HEK293T (cell line): ENCODE results near the gene TNNI3K.

Source experiments
- CTCF ChIA-PET: fragments of 350-600 bp; formaldehyde crosslinking; extraction: SDS; loops from one replicate; lab custom pipeline; 2021; ENCODE audit warnings: antibody characterized with exemption, inconsistent platforms; lab: Yijun Ruan, JAX
- POLR2A ChIA-PET: fragments of 350-600 bp; formaldehyde crosslinking; extraction: SDS; loops from one replicate; lab custom pipeline; 2020; ENCODE audit warnings: antibody characterized with exemption, inconsistent platforms; lab: Yijun Ruan, JAX
- DNase-seq: peaks from one replicate; pipeline ENCODE4 v3.0.0; 2012; ENCODE audit warnings: mixed read lengths; ENCODE audit errors: extremely low spot score
- ARNT ChIP-seq: fragments of 450-650 bp; IDR thresholded peaks from 2 replicates; pipeline ENCODE4 v1.6.1; 2017; ENCODE audit warnings: mild to moderate bottlenecking
- BHLHE40 ChIP-seq: fragments of 450-650 bp; IDR thresholded peaks from 2 replicates; pipeline ENCODE4 v1.6.1; 2016; ENCODE audit warnings: mild to moderate bottlenecking, moderate library complexity, borderline replicate concordance
- CTBP1 ChIP-seq: fragments of 450-650 bp; IDR thresholded peaks from 2 replicates; pipeline ENCODE4 v1.6.1; 2016; ENCODE audit warnings: borderline replicate concordance
- ELF4 ChIP-seq: fragments of 450-650 bp; IDR thresholded peaks from 2 replicates; pipeline ENCODE4 v1.6.1; 2017; ENCODE audit warnings: antibody characterized with exemption
- FOXA1 ChIP-seq: fragments of 450-650 bp; IDR thresholded peaks from 2 replicates; pipeline ENCODE4 v1.6.1; 2016; ENCODE audit warnings: mild to moderate bottlenecking
- FOXK2 ChIP-seq: fragments of 450-650 bp; IDR thresholded peaks from 2 replicates; pipeline ENCODE4 v1.6.1; 2016; ENCODE audit warnings: mild to moderate bottlenecking
- FOXM1 ChIP-seq: fragments of 450-650 bp; IDR thresholded peaks from 2 replicates; pipeline ENCODE4 v1.6.1; 2017; ENCODE audit warnings: mild to moderate bottlenecking, borderline replicate concordance
- HDGF ChIP-seq: fragments of 450-650 bp; IDR thresholded peaks from 2 replicates; pipeline ENCODE4 v1.6.1; 2017; ENCODE audit warnings: antibody characterized with exemption, borderline replicate concordance
- L3MBTL2 ChIP-seq: fragments of 450-650 bp; conservative IDR thresholded peaks from 2 replicates; pipeline ENCODE4 v1.6.1; 2016; ENCODE audit warnings: mild to moderate bottlenecking
- LEF1 ChIP-seq: fragments of 450-650 bp; IDR thresholded peaks from 2 replicates; pipeline ENCODE4 v1.6.1; 2017; ENCODE audit warnings: mild to moderate bottlenecking, borderline replicate concordance
- NFRKB ChIP-seq: fragments of 450-650 bp; IDR thresholded peaks from 2 replicates; pipeline ENCODE4 v1.6.1; 2016; ENCODE audit warnings: mild to moderate bottlenecking, moderate library complexity
- SP1 ChIP-seq: fragments of 450-650 bp; IDR thresholded peaks from 2 replicates; pipeline ENCODE4 v1.6.1; 2017
- SUZ12 ChIP-seq: fragments of 450-650 bp; IDR thresholded peaks from 2 replicates; pipeline ENCODE4 v1.6.1; 2016; ENCODE audit warnings: mild to moderate bottlenecking
- TARDBP ChIP-seq: fragments of 450-650 bp; IDR thresholded peaks from 2 replicates; pipeline ENCODE4 v1.6.1; 2016
- ZNF384 ChIP-seq: fragments of 450-650 bp; IDR thresholded peaks from 2 replicates; pipeline ENCODE4 v1.6.1; 2016
- TF ChIP-seq, protein P1 (sequence below): fragments of 450-650 bp; IDR thresholded peaks from 2 replicates; pipeline ENCODE4 v1.6.1; 2016

TNNI3K gene

DNA sequence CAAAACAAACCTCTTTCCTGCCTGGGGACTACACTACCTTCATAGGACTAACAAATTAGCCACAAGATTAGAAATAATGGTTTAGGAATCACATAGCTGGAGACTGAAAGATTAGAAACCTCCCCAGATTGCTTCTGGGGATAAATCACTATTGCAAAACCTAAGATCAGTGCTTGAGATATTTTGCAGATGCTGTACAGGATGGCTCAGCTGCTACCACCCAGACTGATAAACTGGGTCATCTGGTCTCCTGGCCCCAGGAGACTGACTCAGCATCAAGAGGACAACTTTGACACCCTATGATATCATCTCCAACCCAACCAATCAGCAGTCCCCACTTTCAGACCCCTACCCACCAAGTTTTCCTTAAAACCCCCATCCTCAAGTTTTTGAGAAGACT is 140.2 kb downstream of the TNNI3K start:
- ChIA-PET POLR2A (no interaction called here), CTCF (no interaction called here)
- DNase-seq: no peak
- TF ChIP-seq, protein P1, sequence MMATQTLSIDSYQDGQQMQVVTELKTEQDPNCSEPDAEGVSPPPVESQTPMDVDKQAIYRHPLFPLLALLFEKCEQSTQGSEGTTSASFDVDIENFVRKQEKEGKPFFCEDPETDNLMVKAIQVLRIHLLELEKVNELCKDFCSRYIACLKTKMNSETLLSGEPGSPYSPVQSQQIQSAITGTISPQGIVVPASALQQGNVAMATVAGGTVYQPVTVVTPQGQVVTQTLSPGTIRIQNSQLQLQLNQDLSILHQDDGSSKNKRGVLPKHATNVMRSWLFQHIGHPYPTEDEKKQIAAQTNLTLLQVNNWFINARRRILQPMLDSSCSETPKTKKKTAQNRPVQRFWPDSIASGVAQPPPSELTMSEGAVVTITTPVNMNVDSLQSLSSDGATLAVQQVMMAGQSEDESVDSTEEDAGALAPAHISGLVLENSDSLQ: no peak
- TF ChIP-seq BHLHE40 (no peak), HDGF (no peak)

DNA sequence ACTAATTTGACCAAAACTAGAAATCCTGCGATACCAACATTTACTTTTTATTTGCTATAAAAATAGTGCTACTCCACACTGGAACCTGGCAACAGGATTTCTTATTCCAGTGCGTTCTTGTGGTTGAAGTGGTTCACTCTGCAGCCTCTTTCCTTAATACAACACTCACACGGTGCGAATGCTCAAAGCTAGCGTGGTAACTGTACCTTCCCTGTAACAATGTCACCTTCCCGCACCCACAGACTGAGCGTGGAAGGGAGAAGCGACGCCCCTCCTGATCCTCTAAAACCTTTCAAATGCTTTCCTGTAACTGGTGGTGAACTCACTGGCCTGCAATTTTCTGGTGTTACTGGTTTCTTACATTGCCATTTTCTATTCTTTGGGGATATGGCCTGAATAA is 145.1 kb downstream of the TNNI3K start:
- ChIA-PET CTCF (no interaction called here), POLR2A (no interaction called here)
- TF ChIP-seq ELF4 (no peak), SUZ12 (no peak), ARNT (no peak), L3MBTL2 (no peak), FOXA1 (no peak), TARDBP (no peak), SP1 (no peak), ZNF384 (no peak), NFRKB (no peak), HDGF (no peak), FOXM1 (no peak), CTBP1 (no peak), BHLHE40 (no peak)
- TF ChIP-seq, protein P1: no peak
- DNase-seq: no peak

DNA sequence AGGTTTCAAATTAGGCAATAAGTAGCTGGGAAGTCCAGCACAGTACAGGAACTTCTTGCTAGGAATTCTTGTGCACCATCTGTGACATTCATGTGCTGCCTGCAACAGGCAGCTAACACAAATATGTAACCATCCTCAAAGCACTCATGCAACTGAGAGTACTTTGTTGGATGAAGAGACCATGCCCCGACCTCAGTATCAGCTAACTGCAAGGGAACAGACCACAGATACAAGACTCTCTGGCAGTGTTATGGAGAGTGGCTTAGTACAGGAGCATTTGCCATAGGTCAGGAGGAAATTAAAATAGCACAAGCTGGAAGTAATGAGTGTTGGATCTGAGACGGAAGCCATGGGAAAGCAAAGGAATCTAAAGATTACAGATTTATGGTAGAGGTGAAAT is 153.7 kb downstream of the TNNI3K start:
- ChIA-PET POLR2A (no interaction called here), CTCF (no interaction called here)
- TF ChIP-seq CTBP1: no peak
- TF ChIP-seq, protein P1: no peak
- no peak for TF ChIP-seq FOXK2
- no peak for TF ChIP-seq TARDBP
- no peak for TF ChIP-seq NFRKB
- TF ChIP-seq FOXM1: no peak
- no peak for TF ChIP-seq L3MBTL2
- TF ChIP-seq ARNT: no peak
- TF ChIP-seq ZNF384: no peak
- TF ChIP-seq SUZ12: no peak
- TF ChIP-seq BHLHE40: no peak
- no peak for TF ChIP-seq FOXA1
- no peak for TF ChIP-seq HDGF
- no peak for TF ChIP-seq LEF1
- TF ChIP-seq SP1: no peak
- TF ChIP-seq ELF4: no peak
- no peak for DNase-seq

DNA sequence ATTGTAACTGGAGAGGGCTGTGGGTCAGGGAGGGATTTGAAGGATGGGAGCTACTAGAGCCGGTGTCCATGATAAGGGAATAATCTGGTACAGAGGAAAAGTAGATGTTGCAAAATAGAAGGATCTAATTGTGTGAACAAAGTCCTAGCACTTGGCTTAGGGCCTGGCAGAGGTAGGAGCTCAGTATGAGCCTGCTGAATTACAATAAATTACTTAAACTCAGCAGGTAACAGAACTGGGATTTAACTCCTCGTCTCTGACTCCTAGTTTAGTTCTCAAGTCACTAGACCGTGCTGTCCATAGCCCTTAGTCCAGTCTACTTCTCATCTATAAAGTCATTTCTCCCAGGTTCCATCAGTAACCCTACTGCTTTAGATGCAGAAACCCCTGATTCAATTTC is 157.0 kb downstream of the TNNI3K start:
- DNase-seq: no peak
- ChIA-PET POLR2A (no interaction called here), CTCF (no interaction called here)
- TF ChIP-seq ELF4 (no peak), SP1 (no peak), CTBP1 (no peak), SUZ12 (no peak), NFRKB (no peak), TARDBP (no peak), BHLHE40 (no peak), ZNF384 (no peak), LEF1 (no peak), FOXA1 (no peak), ARNT (no peak), L3MBTL2 (no peak), FOXK2 (no peak), HDGF (no peak), FOXM1 (no peak)
- TF ChIP-seq, protein P1: no peak

DNA sequence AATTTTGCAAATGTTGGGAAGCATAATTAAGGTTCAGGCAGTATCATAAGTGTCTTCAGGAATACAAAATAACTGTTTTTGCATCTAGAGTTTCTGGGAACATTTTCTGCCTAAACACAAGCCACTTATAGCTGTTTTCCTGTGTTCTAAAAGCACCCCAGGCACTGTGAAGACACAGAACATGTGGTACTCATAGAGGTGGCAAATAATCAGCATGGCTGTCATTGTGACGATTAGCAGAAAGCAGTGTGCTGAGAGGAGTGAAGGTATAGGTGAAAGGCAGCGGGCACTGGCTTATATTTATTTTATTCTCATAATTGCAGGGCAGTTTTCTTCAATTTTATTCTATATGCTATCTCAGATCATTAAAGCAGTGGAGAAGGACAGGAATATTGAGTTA is 157.7 kb downstream of the TNNI3K start:
- POLR2A ChIA-PET: no interaction called here
- TF ChIP-seq, protein P1: no peak
- DNase-seq: no peak
- CTCF ChIA-PET: no interaction called here

DNA sequence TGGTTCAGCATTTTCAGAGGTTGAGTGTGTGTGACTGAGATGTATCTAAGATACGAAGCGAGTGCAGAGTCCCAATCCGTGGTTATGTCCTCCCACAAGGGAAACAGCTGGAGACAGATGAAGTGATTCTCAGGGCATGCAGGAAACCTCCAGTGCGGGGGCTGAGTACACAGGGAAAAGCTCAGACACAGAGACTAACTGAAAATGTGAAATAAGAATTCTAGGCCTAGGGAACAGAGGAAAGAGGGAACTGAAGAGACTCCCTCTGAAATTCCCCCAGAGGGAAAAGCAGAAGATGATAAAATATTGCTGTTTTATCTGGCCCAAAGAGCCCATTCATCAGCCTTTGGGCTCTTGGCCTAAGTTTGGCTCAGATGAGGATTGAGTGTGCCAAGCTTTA is 160.4 kb downstream of the TNNI3K start:
- CTCF ChIA-PET: no interaction called here
- no peak for TF ChIP-seq FOXM1
- no peak for TF ChIP-seq L3MBTL2
- no peak for TF ChIP-seq BHLHE40
- TF ChIP-seq LEF1: no peak
- no peak for TF ChIP-seq SP1
- no peak for TF ChIP-seq FOXK2
- TF ChIP-seq ZNF384: no peak
- TF ChIP-seq SUZ12: no peak
- no peak for TF ChIP-seq HDGF
- no peak for TF ChIP-seq CTBP1
- TF ChIP-seq TARDBP: no peak
- TF ChIP-seq NFRKB: no peak
- TF ChIP-seq, protein P1: no peak
- no peak for TF ChIP-seq ARNT
- no peak for TF ChIP-seq ELF4
- no peak for TF ChIP-seq FOXA1
- DNase-seq: no peak
- POLR2A ChIA-PET: no interaction called here
